GM23338 (cell line): ENCODE results near the gene DIO1. TPM values are rescaled to one million over a fixed set of nuclear protein-coding genes. Genes with fewer than 3 reads are reported as not detected.

Experiments
- ATAC-seq: fragments of 200-7000 bp; cut with Tn5 transposase; 3 replicates; pipeline ENCODE4 v1.9.1; 2020
- DNase-seq: peaks from one replicate; pipeline ENCODE4 v3.0.0-alpha.2; 2015; ENCODE audit warnings: low spot score
- H2AFZ ChIP-seq: fragments of 200-600 bp; sonication (generic); 2 replicates; pipeline ENCODE4 v1.8.0; 2016; ENCODE audit warnings: antibody characterized with exemption, mild to moderate bottlenecking, moderate library complexity
- H3F3A ChIP-seq: fragments of 200-600 bp; sonication (generic); replicated peaks from 2 replicates; pipeline ENCODE4 v1.8.0; 2017; ENCODE audit warnings: antibody characterized with exemption, mixed run types, low read depth
- H3K27ac ChIP-seq: fragments of 200-600 bp; sonication (generic); 2 replicates; pipeline ENCODE4 v1.6.1; 2016; ENCODE audit warnings: low read depth
- H3K27me3 ChIP-seq: fragments of 200-600 bp; sonication (generic); 2 replicates; pipeline ENCODE4 v1.8.0; 2016; ENCODE audit warnings: mild to moderate bottlenecking, mixed run types, moderate library complexity; ENCODE audit not compliant: insufficient read depth
- H3K36me3 ChIP-seq: fragments of 200-600 bp; sonication (generic); 2 replicates; pipeline ENCODE4 v1.8.0; 2016; ENCODE audit warnings: mild to moderate bottlenecking; ENCODE audit not compliant: insufficient read depth
- H3K4me1 ChIP-seq: fragments of 200-600 bp; sonication (generic); 2 replicates; pipeline ENCODE4 v1.8.0; 2016; ENCODE audit warnings: mild to moderate bottlenecking, moderate library complexity; ENCODE audit not compliant: insufficient read depth
- H3K4me2 ChIP-seq: fragments of 200-600 bp; sonication (generic); 2 replicates; pipeline ENCODE4 v1.7.1; 2017; ENCODE audit warnings: mixed run types
- H3K4me3 ChIP-seq: fragments of 200-600 bp; sonication (generic); 2 replicates; pipeline ENCODE4 v1.6.1; 2016; ENCODE audit warnings: mixed run types
- H3K79me2 ChIP-seq: fragments of 200-600 bp; sonication (generic); replicated peaks from 2 replicates; pipeline ENCODE4 v1.8.0; 2017; ENCODE audit warnings: mild to moderate bottlenecking; ENCODE audit not compliant: insufficient read depth
- H3K9me2 ChIP-seq: fragments of 200-600 bp; sonication (generic); 2 replicates; pipeline ENCODE4 v1.8.0; 2017; ENCODE audit not compliant: insufficient read depth
- H4K20me1 ChIP-seq: fragments of 200-600 bp; sonication (generic); replicated peaks from 2 replicates; pipeline ENCODE4 v1.8.0; 2017; ENCODE audit warnings: mild to moderate bottlenecking; ENCODE audit not compliant: insufficient read depth
- H3K27ac Mint-ChIP-seq: 2 replicates; pipeline ENCODE4 v1.8.0; 2020; ENCODE audit warnings: inconsistent platforms, mild to moderate bottlenecking, moderate library complexity, mixed read lengths
- H3K27me3 Mint-ChIP-seq: 3 replicates; pipeline ENCODE4 v1.8.0; 2022; ENCODE audit warnings: low read depth, mild to moderate bottlenecking, moderate library complexity, mixed read lengths, inconsistent platforms; ENCODE audit not compliant: insufficient read depth, poor library complexity
- H3K36me3 Mint-ChIP-seq: 3 replicates; pipeline ENCODE4 v1.8.0; 2021; ENCODE audit warnings: low read depth, mild to moderate bottlenecking, inconsistent platforms, moderate library complexity, mixed read lengths
- H3K4me1 Mint-ChIP-seq: 3 replicates; pipeline ENCODE4 v1.8.0; 2020; ENCODE audit warnings: mild to moderate bottlenecking, inconsistent platforms, mixed read lengths
- H3K4me3 Mint-ChIP-seq: 3 replicates; pipeline ENCODE4 v1.8.0; 2021; ENCODE audit warnings: moderate library complexity, mild to moderate bottlenecking, inconsistent platforms, mixed read lengths
- H3K9me3 Mint-ChIP-seq: 3 replicates; pipeline ENCODE4 v1.8.0; 2020; ENCODE audit warnings: moderate library complexity, mild to moderate bottlenecking, inconsistent platforms, mixed read lengths
- CREB1 ChIP-seq: fragments of 250-450 bp; sonication (Bioruptor Pico); IDR thresholded peaks from 2 replicates; pipeline ENCODE4 v1.5.0; 2020; ENCODE audit warnings: low read depth, mild to moderate bottlenecking, moderate library complexity
- EZH2phosphoT487 ChIP-seq: fragments of 200-600 bp; sonication (generic); IDR thresholded peaks from one replicate; pipeline ENCODE4 v1.8.1; 2018; ENCODE audit warnings: antibody characterized with exemption; ENCODE audit not compliant: unreplicated experiment
- POLR2AphosphoS5 ChIP-seq: IDR thresholded peaks from 2 replicates; pipeline ENCODE4 v1.6.1; 2016; ENCODE audit warnings: antibody characterized with exemption, low read depth
- ZNF114 ChIP-seq: fragments of 250-450 bp; sonication (Bioruptor Pico); IDR thresholded peaks from 2 replicates; pipeline ENCODE4 v1.5.0; 2020; ENCODE audit warnings: mild to moderate bottlenecking, moderate library complexity
- ZNF331 ChIP-seq: fragments of 250-450 bp; sonication (Bioruptor Pico); IDR thresholded peaks from 2 replicates; pipeline ENCODE4 v1.5.0; 2020; ENCODE audit warnings: low read depth, mild to moderate bottlenecking, moderate library complexity
- polyA plus RNA-seq: library from polyadenylated mRNA; unstranded; fragments of >200 nt; fragmentation: Nextera tagmentation; extraction: Ambion mirVana; gene quantifications from 2 replicates; pipeline ENCODE4 v1.2.1, GENCODE V29; 2016
- total RNA-seq: library from RNA; depleted of rRNA; stranded (reverse); fragments of >200 nt; shearing (Covaris generic); gene quantifications from 2 replicates; pipeline ENCODE4 v1.2.3, GENCODE V29; 2014
- TF ChIP-seq, protein P1 (sequence below): fragments of 250-450 bp; sonication (Bioruptor Pico); IDR thresholded peaks from 2 replicates; pipeline ENCODE4 v1.5.0; 2020; ENCODE audit warnings: mild to moderate bottlenecking, moderate library complexity
- TF ChIP-seq, protein P2 (sequence below), 2 experiments: fragments of 200-600 bp in 1 of 2; sonication (generic) in 1 of 2; conservative IDR thresholded peaks; 2 replicates each; pipeline versions ENCODE4 v1.5.1 to v1.6.1; 2016 to 2017; ENCODE audit warnings: antibody characterized with exemption in 2 of 2, low read depth in 2 of 2, mild to moderate bottlenecking in 2 of 2, moderate library complexity in 1 of 2
- TF ChIP-seq, protein P3 (sequence below): IDR thresholded peaks from 2 replicates; pipeline ENCODE4 v1.6.1; 2016; ENCODE audit warnings: antibody characterized with exemption

Gene DIO1
- total and polyA plus RNA-seq, 2 experiments from 2014 or later, result 0.27 TPM; not detected in 1

DNA sequence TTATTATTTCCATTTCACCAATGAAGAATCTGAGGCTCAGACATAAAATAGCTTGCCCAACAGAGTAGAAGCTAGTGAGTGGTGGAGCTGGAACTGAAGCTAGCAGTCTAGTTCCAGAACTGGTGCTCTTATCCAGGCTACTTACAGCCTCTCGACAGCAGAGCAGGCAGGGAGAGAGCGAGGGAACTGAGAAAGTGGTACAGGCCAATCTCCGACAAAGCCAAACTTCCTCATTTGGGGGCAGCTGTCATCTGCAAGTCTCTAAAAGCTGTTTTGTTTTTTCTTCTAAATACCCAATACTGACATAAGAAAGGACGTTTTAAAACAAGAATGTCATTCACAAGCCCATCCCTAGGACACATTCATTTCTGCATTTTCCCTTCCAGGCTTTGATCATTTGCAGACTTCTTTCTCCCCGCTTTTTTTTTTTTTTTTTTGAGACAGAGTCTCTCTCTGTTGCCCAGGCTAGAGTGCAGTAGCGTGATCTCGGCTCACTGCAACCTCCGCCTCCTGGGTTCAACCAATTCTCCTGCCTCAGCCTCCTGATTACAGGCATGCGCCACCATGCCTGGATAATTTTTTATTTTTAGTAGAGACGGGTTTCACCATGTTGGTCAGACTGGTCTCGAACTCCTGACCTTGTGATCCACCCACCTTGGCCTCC is 24.4 kb upstream of the DIO1 start (continued):
- TF ChIP-seq, protein P1, sequence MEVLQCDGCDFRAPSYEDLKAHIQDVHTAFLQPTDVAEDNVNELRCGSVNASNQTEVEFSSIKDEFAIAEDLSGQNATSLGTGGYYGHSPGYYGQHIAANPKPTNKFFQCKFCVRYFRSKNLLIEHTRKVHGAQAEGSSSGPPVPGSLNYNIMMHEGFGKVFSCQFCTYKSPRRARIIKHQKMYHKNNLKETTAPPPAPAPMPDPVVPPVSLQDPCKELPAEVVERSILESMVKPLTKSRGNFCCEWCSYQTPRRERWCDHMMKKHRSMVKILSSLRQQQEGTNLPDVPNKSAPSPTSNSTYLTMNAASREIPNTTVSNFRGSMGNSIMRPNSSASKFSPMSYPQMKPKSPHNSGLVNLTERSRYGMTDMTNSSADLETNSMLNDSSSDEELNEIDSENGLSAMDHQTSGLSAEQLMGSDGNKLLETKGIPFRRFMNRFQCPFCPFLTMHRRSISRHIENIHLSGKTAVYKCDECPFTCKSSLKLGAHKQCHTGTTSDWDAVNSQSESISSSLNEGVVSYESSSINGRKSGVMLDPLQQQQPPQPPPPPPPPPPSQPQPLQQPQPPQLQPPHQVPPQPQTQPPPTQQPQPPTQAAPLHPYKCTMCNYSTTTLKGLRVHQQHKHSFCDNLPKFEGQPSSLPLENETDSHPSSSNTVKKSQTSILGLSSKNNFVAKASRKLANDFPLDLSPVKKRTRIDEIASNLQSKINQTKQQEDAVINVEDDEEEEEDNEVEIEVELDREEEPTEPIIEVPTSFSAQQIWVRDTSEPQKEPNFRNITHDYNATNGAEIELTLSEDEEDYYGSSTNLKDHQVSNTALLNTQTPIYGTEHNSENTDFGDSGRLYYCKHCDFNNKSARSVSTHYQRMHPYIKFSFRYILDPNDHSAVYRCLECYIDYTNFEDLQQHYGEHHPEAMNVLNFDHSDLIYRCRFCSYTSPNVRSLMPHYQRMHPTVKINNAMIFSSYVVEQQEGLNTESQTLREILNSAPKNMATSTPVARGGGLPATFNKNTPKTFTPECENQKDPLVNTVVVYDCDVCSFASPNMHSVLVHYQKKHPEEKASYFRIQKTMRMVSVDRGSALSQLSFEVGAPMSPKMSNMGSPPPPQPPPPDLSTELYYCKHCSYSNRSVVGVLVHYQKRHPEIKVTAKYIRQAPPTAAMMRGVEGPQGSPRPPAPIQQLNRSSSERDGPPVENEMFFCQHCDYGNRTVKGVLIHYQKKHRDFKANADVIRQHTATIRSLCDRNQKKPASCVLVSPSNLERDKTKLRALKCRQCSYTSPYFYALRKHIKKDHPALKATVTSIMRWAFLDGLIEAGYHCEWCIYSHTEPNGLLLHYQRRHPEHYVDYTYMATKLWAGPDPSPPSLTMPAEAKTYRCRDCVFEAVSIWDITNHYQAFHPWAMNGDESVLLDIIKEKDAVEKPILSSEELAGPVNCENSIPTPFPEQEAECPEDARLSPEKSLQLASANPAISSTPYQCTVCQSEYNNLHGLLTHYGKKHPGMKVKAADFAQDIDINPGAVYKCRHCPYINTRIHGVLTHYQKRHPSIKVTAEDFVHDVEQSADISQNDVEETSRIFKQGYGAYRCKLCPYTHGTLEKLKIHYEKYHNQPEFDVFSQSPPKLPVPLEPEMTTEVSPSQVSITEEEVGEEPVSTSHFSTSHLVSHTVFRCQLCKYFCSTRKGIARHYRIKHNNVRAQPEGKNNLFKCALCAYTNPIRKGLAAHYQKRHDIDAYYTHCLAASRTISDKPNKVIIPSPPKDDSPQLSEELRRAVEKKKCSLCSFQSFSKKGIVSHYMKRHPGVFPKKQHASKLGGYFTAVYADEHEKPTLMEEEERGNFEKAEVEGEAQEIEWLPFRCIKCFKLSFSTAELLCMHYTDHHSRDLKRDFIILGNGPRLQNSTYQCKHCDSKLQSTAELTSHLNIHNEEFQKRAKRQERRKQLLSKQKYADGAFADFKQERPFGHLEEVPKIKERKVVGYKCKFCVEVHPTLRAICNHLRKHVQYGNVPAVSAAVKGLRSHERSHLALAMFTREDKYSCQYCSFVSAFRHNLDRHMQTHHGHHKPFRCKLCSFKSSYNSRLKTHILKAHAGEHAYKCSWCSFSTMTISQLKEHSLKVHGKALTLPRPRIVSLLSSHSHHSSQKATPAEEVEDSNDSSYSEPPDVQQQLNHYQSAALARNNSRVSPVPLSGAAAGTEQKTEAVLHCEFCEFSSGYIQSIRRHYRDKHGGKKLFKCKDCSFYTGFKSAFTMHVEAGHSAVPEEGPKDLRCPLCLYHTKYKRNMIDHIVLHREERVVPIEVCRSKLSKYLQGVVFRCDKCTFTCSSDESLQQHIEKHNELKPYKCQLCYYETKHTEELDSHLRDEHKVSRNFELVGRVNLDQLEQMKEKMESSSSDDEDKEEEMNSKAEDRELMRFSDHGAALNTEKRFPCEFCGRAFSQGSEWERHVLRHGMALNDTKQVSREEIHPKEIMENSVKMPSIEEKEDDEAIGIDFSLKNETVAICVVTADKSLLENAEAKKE (CRISPR knock-in tag), result no peak
- TF ChIP-seq, protein P2, sequence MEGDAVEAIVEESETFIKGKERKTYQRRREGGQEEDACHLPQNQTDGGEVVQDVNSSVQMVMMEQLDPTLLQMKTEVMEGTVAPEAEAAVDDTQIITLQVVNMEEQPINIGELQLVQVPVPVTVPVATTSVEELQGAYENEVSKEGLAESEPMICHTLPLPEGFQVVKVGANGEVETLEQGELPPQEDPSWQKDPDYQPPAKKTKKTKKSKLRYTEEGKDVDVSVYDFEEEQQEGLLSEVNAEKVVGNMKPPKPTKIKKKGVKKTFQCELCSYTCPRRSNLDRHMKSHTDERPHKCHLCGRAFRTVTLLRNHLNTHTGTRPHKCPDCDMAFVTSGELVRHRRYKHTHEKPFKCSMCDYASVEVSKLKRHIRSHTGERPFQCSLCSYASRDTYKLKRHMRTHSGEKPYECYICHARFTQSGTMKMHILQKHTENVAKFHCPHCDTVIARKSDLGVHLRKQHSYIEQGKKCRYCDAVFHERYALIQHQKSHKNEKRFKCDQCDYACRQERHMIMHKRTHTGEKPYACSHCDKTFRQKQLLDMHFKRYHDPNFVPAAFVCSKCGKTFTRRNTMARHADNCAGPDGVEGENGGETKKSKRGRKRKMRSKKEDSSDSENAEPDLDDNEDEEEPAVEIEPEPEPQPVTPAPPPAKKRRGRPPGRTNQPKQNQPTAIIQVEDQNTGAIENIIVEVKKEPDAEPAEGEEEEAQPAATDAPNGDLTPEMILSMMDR (conservative IDR thresholded peaks at IDR 0.05; ENCODE audit: low read depth in 2 of 2), result no peak
- TF ChIP-seq ZNF114 (CRISPR knock-in tag) (no peak), ZNF331 (CRISPR knock-in tag) (no peak)
- TF ChIP-seq, protein P3, sequence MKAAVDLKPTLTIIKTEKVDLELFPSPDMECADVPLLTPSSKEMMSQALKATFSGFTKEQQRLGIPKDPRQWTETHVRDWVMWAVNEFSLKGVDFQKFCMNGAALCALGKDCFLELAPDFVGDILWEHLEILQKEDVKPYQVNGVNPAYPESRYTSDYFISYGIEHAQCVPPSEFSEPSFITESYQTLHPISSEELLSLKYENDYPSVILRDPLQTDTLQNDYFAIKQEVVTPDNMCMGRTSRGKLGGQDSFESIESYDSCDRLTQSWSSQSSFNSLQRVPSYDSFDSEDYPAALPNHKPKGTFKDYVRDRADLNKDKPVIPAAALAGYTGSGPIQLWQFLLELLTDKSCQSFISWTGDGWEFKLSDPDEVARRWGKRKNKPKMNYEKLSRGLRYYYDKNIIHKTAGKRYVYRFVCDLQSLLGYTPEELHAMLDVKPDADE, result no peak

DNA sequence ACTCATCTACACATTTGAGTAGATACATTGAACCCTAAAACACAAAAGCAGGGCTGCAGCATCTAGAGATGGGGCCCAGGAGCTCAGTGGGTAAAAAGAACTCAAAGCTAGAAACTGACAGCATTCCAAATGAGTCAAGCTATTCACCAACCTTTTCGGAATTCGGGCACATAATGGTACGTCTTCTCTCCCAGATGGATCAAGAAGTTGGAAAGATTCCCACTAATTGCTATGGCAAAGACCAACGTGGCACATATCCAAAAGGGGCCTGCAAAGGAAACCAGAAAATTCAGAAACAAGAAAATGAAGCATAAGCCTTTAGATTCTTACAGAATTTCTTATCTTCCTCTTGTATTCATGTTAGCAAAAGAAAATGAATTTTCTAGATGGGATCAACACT is 22.8 kb upstream of the DIO1 start:
- Mint-ChIP-seq H3K4me1 (no peaks in the 10 kb centered on the region; the same call in 2 of the 3 replicates), H3K27me3 (peaks cover 3% of the 10 kb centered on the region), H3K4me3 (no peak overlapping the region), H3K36me3 (peaks cover 16% of the 10 kb centered on the region; the same call in 2 of the 3 replicates), H3K27ac (no peak overlapping the region), H3K9me3 (no peaks in the 10 kb centered on the region)
- Histone ChIP-seq H3K36me3 (peaks cover 8% of the 10 kb centered on the region), H3K9me2 (no peaks in the 10 kb centered on the region), H2AFZ (no peak overlapping the region), H4K20me1 (no peaks in the 10 kb centered on the region; the same call in none of the 2 replicates), H3K27me3 (no peaks in the 10 kb centered on the region), H3K27ac (no peak overlapping the region), H3K79me2 (no peaks in the 10 kb centered on the region), H3F3A (no peaks in the 10 kb centered on the region), H3K4me2 (no peak overlapping the region), H3K4me3 (no peak overlapping the region), H3K4me1 (no peaks in the 10 kb centered on the region)
- DNase-seq (no peak), ATAC-seq (no peak)
- TF ChIP-seq CREB1 (CRISPR knock-in tag) (no peak), POLR2AphosphoS5 (no peak), EZH2phosphoT487 (no peak)
- TF ChIP-seq, protein P3, result no peak
- TF ChIP-seq, protein P2 (conservative IDR thresholded peaks at IDR 0.05; ENCODE audit: low read depth in 2 of 2), result no peak
